ENCODE results near the gene BUB3.

DNA sequence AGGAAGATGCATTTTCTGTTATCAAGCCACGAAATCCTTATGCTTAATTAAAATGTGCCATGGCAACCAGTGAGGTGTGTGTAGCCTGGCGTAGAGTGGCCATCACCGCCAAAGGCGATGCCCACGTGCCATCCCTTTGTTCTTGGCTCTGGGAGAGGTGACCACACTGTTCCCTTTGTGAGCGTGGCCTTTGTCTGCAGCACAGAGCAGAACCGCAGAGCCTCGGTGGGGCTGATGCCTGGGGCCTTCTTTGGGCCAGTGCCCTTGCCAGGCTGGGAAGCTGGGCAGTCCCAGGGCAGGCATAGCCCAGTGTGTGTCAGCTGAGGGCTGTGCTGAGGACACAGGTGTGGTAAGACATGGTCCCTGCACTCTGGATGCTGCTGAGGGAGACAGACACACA, 48.3 kb downstream of the BUB3 start:
- TF ChIP-seq, protein P1, sequence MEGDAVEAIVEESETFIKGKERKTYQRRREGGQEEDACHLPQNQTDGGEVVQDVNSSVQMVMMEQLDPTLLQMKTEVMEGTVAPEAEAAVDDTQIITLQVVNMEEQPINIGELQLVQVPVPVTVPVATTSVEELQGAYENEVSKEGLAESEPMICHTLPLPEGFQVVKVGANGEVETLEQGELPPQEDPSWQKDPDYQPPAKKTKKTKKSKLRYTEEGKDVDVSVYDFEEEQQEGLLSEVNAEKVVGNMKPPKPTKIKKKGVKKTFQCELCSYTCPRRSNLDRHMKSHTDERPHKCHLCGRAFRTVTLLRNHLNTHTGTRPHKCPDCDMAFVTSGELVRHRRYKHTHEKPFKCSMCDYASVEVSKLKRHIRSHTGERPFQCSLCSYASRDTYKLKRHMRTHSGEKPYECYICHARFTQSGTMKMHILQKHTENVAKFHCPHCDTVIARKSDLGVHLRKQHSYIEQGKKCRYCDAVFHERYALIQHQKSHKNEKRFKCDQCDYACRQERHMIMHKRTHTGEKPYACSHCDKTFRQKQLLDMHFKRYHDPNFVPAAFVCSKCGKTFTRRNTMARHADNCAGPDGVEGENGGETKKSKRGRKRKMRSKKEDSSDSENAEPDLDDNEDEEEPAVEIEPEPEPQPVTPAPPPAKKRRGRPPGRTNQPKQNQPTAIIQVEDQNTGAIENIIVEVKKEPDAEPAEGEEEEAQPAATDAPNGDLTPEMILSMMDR (conservative IDR thresholded peaks at IDR 0.05 in 1 of 2, IDR thresholded peaks at IDR 0.05 in 1 of 2; ENCODE audit: extremely low read depth in 1 of 2, insufficient read depth in 1 of 2, low read depth in 1 of 2, low read length in 2 of 2): no peak
- no peak for TF ChIP-seq EZH2 (IDR thresholded peaks at IDR 0.05; ENCODE audit: borderline replicate concordance, low read length)

Data from mammary epithelial cell (primary cell).